GM12875 (cell line): ENCODE data around the gene LDLRAD4.

Experiments used
- H3K4me3 ChIP-seq: one replicate; pipeline ENCODE4 v1.5.1; 2011; ENCODE audit warnings: low read depth, low read length, control low read depth
- CTCF ChIP-seq: IDR thresholded peaks from 2 replicates; pipeline ENCODE4 v1.5.1; 2011; ENCODE audit warnings: low read depth, mild to moderate bottlenecking, control low read depth, inconsistent platforms, low read length, moderate library complexity, borderline replicate concordance; ENCODE audit not compliant: insufficient read depth

The LDLRAD4 gene

GRCh38 chr18:13359210-13359609 is 140.7 kb downstream of the LDLRAD4 start:
- no peak overlapping the region for H3K4me3 ChIP-seq
- TF ChIP-seq CTCF = no peak

GRCh38 chr18:13361431-13361830 is 142.9 kb downstream of the LDLRAD4 start:
- TF ChIP-seq CTCF = no peak
- no peak overlapping the region for H3K4me3 ChIP-seq

- no peak for TF ChIP-seq CTCF
- no peak overlapping the region for H3K4me3 ChIP-seq
These were observed 143.5 kb downstream of the LDLRAD4 start for GRCh38 chr18:13362051-13362450.

GRCh38 chr18:13362607-13363006 is 144.0 kb downstream of the LDLRAD4 start:
- H3K4me3 ChIP-seq = no peak overlapping the region
- no peak for TF ChIP-seq CTCF

GRCh38 chr18:13363359-13363758 is 144.8 kb downstream of the LDLRAD4 start:
- no peak overlapping the region for H3K4me3 ChIP-seq
- TF ChIP-seq CTCF = no peak

GRCh38 chr18:13364721-13365205 is 146.2 kb downstream of the LDLRAD4 start:
- H3K4me3 ChIP-seq = no peak overlapping the region
- no peak for TF ChIP-seq CTCF

GRCh38 chr18:13366131-13366530 is 147.6 kb downstream of the LDLRAD4 start:
- H3K4me3 ChIP-seq = no peak overlapping the region
- TF ChIP-seq CTCF = no peak
